HepG2 (cell line): ENCODE measurements around the gene ZBTB1. TPM values are rescaled to one million over a fixed set of nuclear protein-coding genes. Genes with fewer than 3 reads are reported as not detected.

Experiments used
- ARID4A ChIP-seq: sonication (generic); formaldehyde crosslinking; IDR thresholded peaks from 2 replicates; pipeline ENCODE4 v1.5.0; 2020; ENCODE audit warnings: mild to moderate bottlenecking, missing genetic modification reagents, borderline replicate concordance
- ELF3 ChIP-seq: IDR thresholded peaks from 2 replicates; pipeline ENCODE4 v1.6.1; 2016; ENCODE audit warnings: missing genetic modification reagents, missing compliant biosample characterization
- HDAC2 ChIP-seq: sonication (generic); formaldehyde crosslinking; IDR thresholded peaks from 2 replicates; pipeline ENCODE4 v1.4.0; 2020; ENCODE audit warnings: missing genetic modification reagents
- IRF2 ChIP-seq: IDR thresholded peaks from 2 replicates; pipeline ENCODE4 v1.6.1; 2018; ENCODE audit warnings: missing genetic modification reagents, missing compliant biosample characterization
- LCORL ChIP-seq, 2 experiments: fragments of 450-650 bp in 1 of 2; sonication (generic) in 1 of 2; formaldehyde crosslinking in 1 of 2; IDR thresholded peaks; 2 replicates each; pipeline versions ENCODE4 v1.5.0 to v1.6.1; 2017 to 2020; ENCODE audit warnings: antibody characterized with exemption in 1 of 2, missing genetic modification reagents in 1 of 2
- PITX1 ChIP-seq: sonication (generic); formaldehyde crosslinking; IDR thresholded peaks from 2 replicates; pipeline ENCODE4 v1.5.1; 2020; ENCODE audit warnings: mild to moderate bottlenecking, missing genetic modification reagents
- SAP130 ChIP-seq: IDR thresholded peaks from 2 replicates; pipeline ENCODE4 v1.6.1; 2016; ENCODE audit warnings: low read depth
- ZHX1 ChIP-seq: sonication (generic); formaldehyde crosslinking; IDR thresholded peaks from 2 replicates; pipeline ENCODE4 v1.8.1; 2022; ENCODE audit warnings: low read depth, mild to moderate bottlenecking, missing genetic modification reagents
- ZNF281 ChIP-seq: sonication (generic); formaldehyde crosslinking; IDR thresholded peaks from 2 replicates; pipeline ENCODE4 v1.4.0; 2020; ENCODE audit warnings: missing genetic modification reagents, borderline replicate concordance
- ZNF3 ChIP-seq: IDR thresholded peaks from 2 replicates; pipeline ENCODE4 v1.7.0; 2017; ENCODE audit warnings: inconsistent platforms
- ZNF639 ChIP-seq: conservative IDR thresholded peaks from 2 replicates; pipeline ENCODE4 v1.6.1; 2018; ENCODE audit warnings: missing genetic modification reagents
- ZNF776 ChIP-seq: sonication (generic); formaldehyde crosslinking; IDR thresholded peaks from 2 replicates; pipeline ENCODE4 v1.4.0; 2020; ENCODE audit warnings: mild to moderate bottlenecking, missing genetic modification reagents
- polyA plus RNA-seq, 8 experiments: library from polyadenylated mRNA; depleted of rRNA in 3 of 8; stranded (reverse) in 7 of 8; unstranded in 1 of 8; fragments of >200 nt; fragmentation: Illumina TruSeq in 4 of 8; extraction: Trizol in 4 of 8; gene quantifications; 2 replicates each; pipeline versions ENCODE4 v1.2.1 to v1.2.3, GENCODE V29; 2011 to 2016; ENCODE audit warnings: low read depth in 4 of 8, missing spikeins in 1 of 8, mixed read lengths in 1 of 8; ENCODE audit not compliant: insufficient read depth in 1 of 8
- total RNA-seq, 5 experiments: library from RNA; depleted of rRNA; stranded (reverse); fragments of >200 nt; fragmentation: Illumina TruSeq; extraction: Trizol; gene quantifications; 2 replicates each; pipeline ENCODE4 v1.2.3, GENCODE V29; 2016; ENCODE audit warnings: low read depth in 1 of 5
- TF ChIP-seq, protein P1 (sequence below): sonication (generic); formaldehyde crosslinking; IDR thresholded peaks from 2 replicates; pipeline ENCODE4 v1.5.0; 2020; ENCODE audit warnings: missing genetic modification reagents
- TF ChIP-seq, protein P2 (sequence below): sonication (generic); formaldehyde crosslinking; IDR thresholded peaks from 2 replicates; pipeline ENCODE4 v1.8.0; 2022; ENCODE audit warnings: missing genetic modification reagents, mild to moderate bottlenecking, borderline replicate concordance

ZBTB1 gene
- total and polyA plus RNA-seq, 2 of the 13 experiments (the other 11 are each of a cell fraction or from before 2014, with no cell fraction given), result 18.8 to 22.6 TPM

DNA sequence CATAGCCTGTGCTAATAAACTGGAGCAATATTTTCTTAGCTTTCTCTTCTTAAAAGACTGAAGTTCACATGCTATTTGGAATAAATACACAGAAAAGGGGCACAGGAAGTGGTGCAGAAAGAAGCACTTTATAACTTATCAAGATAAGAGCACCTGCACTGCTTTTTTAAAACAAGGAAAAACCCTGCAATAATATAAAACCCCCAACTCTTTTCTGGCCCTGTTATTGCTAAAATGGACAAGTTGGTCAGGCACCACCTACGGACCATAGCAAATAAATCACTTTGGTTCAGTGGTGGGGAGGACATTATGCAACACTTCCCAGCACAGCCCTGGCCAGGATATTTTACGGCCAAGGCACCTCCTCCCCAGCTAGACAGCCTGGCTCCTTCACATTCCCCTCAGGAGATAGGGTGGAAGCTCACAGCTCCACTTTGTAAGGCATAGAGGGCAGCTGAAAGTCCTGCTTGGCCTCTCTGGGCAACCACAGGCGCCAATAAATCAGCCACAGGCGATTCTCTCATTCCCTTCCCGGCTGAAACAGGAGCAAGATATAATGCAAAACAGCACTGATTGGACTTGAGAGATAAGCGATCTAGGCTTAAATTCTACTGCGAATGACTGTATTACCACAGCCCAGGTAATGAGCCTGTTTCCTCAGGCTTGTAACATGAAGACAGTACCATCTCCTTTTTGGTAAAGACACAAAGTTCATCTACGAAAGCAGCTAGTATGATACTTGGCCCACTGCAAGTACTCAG, 3.0 kb upstream of the ZBTB1 start (continued):
- no peak; the same call in 1 of the 2 replicates for TF ChIP-seq ARID4A (CRISPR knock-in tag)
- peak; percentile 9; the same call in 1 of the 2 replicates for TF ChIP-seq IRF2 (CRISPR knock-in tag)
- TF ChIP-seq PITX1 (CRISPR knock-in tag), result 0 out of 2 replicates have a peak, but pooled peaks have one; percentile 25
- peak; percentile 22; the same call in 1 of the 2 replicates for TF ChIP-seq HDAC2 (CRISPR knock-in tag)
- TF ChIP-seq ELF3 (CRISPR knock-in tag), result 0 out of 2 replicates have a peak, but pooled peaks have one; percentile 14
- peak; percentile 52 for TF ChIP-seq SAP130 (CRISPR knock-in tag)
- TF ChIP-seq, protein P1, sequence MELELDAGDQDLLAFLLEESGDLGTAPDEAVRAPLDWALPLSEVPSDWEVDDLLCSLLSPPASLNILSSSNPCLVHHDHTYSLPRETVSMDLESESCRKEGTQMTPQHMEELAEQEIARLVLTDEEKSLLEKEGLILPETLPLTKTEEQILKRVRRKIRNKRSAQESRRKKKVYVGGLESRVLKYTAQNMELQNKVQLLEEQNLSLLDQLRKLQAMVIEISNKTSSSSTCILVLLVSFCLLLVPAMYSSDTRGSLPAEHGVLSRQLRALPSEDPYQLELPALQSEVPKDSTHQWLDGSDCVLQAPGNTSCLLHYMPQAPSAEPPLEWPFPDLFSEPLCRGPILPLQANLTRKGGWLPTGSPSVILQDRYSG (CRISPR knock-in tag), result no peak
- TF ChIP-seq ZNF3 (CRISPR knock-in tag), result no peak
- TF ChIP-seq ZNF639 (CRISPR knock-in tag), result 0 out of 2 replicates have a peak, but pooled peaks have one; percentile 22
- no peak for TF ChIP-seq ZNF776 (CRISPR knock-in tag)
- no peak for TF ChIP-seq LCORL (IDR thresholded peaks at IDR 0.05)
- TF ChIP-seq LCORL (CRISPR knock-in tag; IDR thresholded peaks at IDR 0.05), result peak; percentile 50; the same call in 1 of the 2 replicates
- 0 out of 2 replicates have a peak, but pooled peaks have one; percentile 19 for TF ChIP-seq ZNF281 (CRISPR knock-in tag)
- TF ChIP-seq ZHX1, result 0 out of 2 replicates have a peak, but pooled peaks have one; percentile 34
- TF ChIP-seq, protein P2, sequence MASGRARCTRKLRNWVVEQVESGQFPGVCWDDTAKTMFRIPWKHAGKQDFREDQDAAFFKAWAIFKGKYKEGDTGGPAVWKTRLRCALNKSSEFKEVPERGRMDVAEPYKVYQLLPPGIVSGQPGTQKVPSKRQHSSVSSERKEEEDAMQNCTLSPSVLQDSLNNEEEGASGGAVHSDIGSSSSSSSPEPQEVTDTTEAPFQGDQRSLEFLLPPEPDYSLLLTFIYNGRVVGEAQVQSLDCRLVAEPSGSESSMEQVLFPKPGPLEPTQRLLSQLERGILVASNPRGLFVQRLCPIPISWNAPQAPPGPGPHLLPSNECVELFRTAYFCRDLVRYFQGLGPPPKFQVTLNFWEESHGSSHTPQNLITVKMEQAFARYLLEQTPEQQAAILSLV (CRISPR knock-in tag), result 0 out of 2 replicates have a peak, but pooled peaks have one; percentile 34
